Activated naive CD8-positive, alpha-beta T cell treated with anti-CD3 and anti-CD28 coated beads, Interleukin-2, amount 10 ng/mL, durations not matched to agents 7 days and 5 days (primary cell): ENCODE data around the gene ZNF511. TPM values are rescaled to one million over a fixed set of nuclear protein-coding genes. Genes with fewer than 3 reads are reported as not detected.

Experiments used
- ATAC-seq: fragments of 150-1000 bp; cut with Tn5 transposase; one replicate; pipeline ENCODE4 v1.10.0; 2021; ENCODE audit warnings: low read depth, moderate library complexity
- POLR2A ChIA-PET: fragments of 350-600 bp; sonication (Branson Sonifier 250); formaldehyde crosslinking; loops from one replicate; lab custom pipeline; 2021; ENCODE audit warnings: antibody characterized with exemption; lab: Charles Lee
- DNase-seq: peaks from one replicate; pipeline ENCODE4 v3.0.0; 2021
- H3K27ac Mint-ChIP-seq: one replicate; pipeline ENCODE4 v1.8.0; 2022; ENCODE audit warnings: mild to moderate bottlenecking, mixed read lengths
- H3K27me3 Mint-ChIP-seq: one replicate; pipeline ENCODE4 v1.8.0; 2022; ENCODE audit warnings: mild to moderate bottlenecking, moderate library complexity, mixed read lengths
- H3K36me3 Mint-ChIP-seq: one replicate; pipeline ENCODE4 v1.8.0; 2021; ENCODE audit warnings: mild to moderate bottlenecking, mixed read lengths
- H3K4me1 Mint-ChIP-seq: one replicate; pipeline ENCODE4 v1.8.0; 2021; ENCODE audit warnings: mixed read lengths
- H3K4me3 Mint-ChIP-seq: one replicate; pipeline ENCODE4 v1.8.0; 2022; ENCODE audit warnings: mild to moderate bottlenecking, moderate library complexity, mixed read lengths
- H3K9me3 Mint-ChIP-seq: one replicate; pipeline ENCODE4 v1.8.0; 2021; ENCODE audit warnings: mixed read lengths
- total RNA-seq, 2 experiments: library from RNA; stranded (reverse); gene quantifications; one replicate each; pipeline ENCODE4 v1.2.3, GENCODE V29; 2021

The ZNF511 gene
- total RNA-seq, 2 experiments from 2014 or later = 44.5 to 47.4 TPM

- H3K36me3 Mint-ChIP-seq = peaks cover 6% of the 10 kb centered on the region
- DNase-seq = no peak
- POLR2A ChIA-PET = no interaction called here
- no peak overlapping the region for H3K4me3 Mint-ChIP-seq
- ATAC-seq = no peak
- peaks cover 17% of the 10 kb centered on the region for H3K4me1 Mint-ChIP-seq
- no peaks in the 10 kb centered on the region for H3K9me3 Mint-ChIP-seq
- no peaks in the 10 kb centered on the region for H3K27me3 Mint-ChIP-seq
- H3K27ac Mint-ChIP-seq = no peak overlapping the region
Observed at GRCh38 chr10:133268532-133268931, 40.2 kb upstream of the ZNF511 start.

- Mint-ChIP-seq H3K27me3 (no peaks in the 10 kb centered on the region), H3K9me3 (no peaks in the 10 kb centered on the region), H3K4me1 (peaks cover 10% of the 10 kb centered on the region), H3K36me3 (peaks cover 4% of the 10 kb centered on the region), H3K4me3 (no peak overlapping the region), H3K27ac (no peak overlapping the region)
- POLR2A ChIA-PET = no interaction called here
- DNase-seq = no peak
- ATAC-seq = no peak
Observed at GRCh38 chr10:133269367-133269766, 39.3 kb upstream of the ZNF511 start.

GRCh38 chr10:133270204-133270603 lies 38.5 kb upstream of the ZNF511 start:
- H3K9me3 Mint-ChIP-seq = no peaks in the 10 kb centered on the region
- POLR2A ChIA-PET = interaction anchor here (0.8 kb wide), 1 partner anchor 11 kb away, joined by 3 read pairs; no protein-coding TSS in a partner anchor
- no peak for ATAC-seq
- no peak for DNase-seq
- H3K27ac Mint-ChIP-seq = no peak overlapping the region
- peaks cover 2% of the 10 kb centered on the region for H3K36me3 Mint-ChIP-seq
- H3K4me1 Mint-ChIP-seq = peaks cover 6% of the 10 kb centered on the region
- no peak overlapping the region for H3K4me3 Mint-ChIP-seq
- no peaks in the 10 kb centered on the region for H3K27me3 Mint-ChIP-seq

GRCh38 chr10:133270773-133271297 lies 37.9 kb upstream of the ZNF511 start:
- no peak overlapping the region for H3K4me3 Mint-ChIP-seq
- H3K4me1 Mint-ChIP-seq = peaks cover 6% of the 10 kb centered on the region
- H3K9me3 Mint-ChIP-seq = no peaks in the 10 kb centered on the region
- no peaks in the 10 kb centered on the region for H3K27me3 Mint-ChIP-seq
- peaks cover 2% of the 10 kb centered on the region for H3K36me3 Mint-ChIP-seq
- no peak for DNase-seq
- POLR2A ChIA-PET = interaction anchor here (0.8 kb wide), 1 partner anchor 12 kb away, joined by 3 read pairs; no protein-coding TSS in a partner anchor
- no peak overlapping the region for H3K27ac Mint-ChIP-seq
- ATAC-seq = no peak

GRCh38 chr10:133271521-133272300 lies 37.0 kb upstream of the ZNF511 start:
- peaks cover 2% of the 10 kb centered on the region for H3K36me3 Mint-ChIP-seq
- no peak for DNase-seq
- no peaks in the 10 kb centered on the region for H3K27me3 Mint-ChIP-seq
- no peak overlapping the region for H3K4me3 Mint-ChIP-seq
- POLR2A ChIA-PET = no interaction called here
- no peak for ATAC-seq
- H3K4me1 Mint-ChIP-seq = peaks cover 8% of the 10 kb centered on the region
- no peaks in the 10 kb centered on the region for H3K9me3 Mint-ChIP-seq
- H3K27ac Mint-ChIP-seq = no peak overlapping the region

- H3K27ac Mint-ChIP-seq = no peak overlapping the region
- ATAC-seq (no peak), DNase-seq (no peak)
- POLR2A ChIA-PET = no interaction called here
- H3K36me3 Mint-ChIP-seq = peaks cover 2% of the 10 kb centered on the region
- no peaks in the 10 kb centered on the region for H3K9me3 Mint-ChIP-seq
- peaks cover 8% of the 10 kb centered on the region for H3K4me1 Mint-ChIP-seq
- no peaks in the 10 kb centered on the region for H3K27me3 Mint-ChIP-seq
- H3K4me3 Mint-ChIP-seq = no peak overlapping the region
Observed at GRCh38 chr10:133272301-133272963, 36.3 kb upstream of the ZNF511 start.

GRCh38 chr10:133272964-133273420 lies 35.7 kb upstream of the ZNF511 start:
- DNase-seq (no peak), ATAC-seq (no peak)
- H3K4me3 Mint-ChIP-seq = no peak overlapping the region
- peaks cover 12% of the 10 kb centered on the region for H3K4me1 Mint-ChIP-seq
- no peak overlapping the region for H3K27ac Mint-ChIP-seq
- POLR2A ChIA-PET = no interaction called here
- H3K36me3 Mint-ChIP-seq = peaks cover 2% of the 10 kb centered on the region
- no peaks in the 10 kb centered on the region for H3K27me3 Mint-ChIP-seq
- H3K9me3 Mint-ChIP-seq = no peaks in the 10 kb centered on the region

- Mint-ChIP-seq H3K27me3 (no peaks in the 10 kb centered on the region), H3K4me3 (peak overlapping the region; percentile 30), H3K4me1 (peaks cover 18% of the 10 kb centered on the region), H3K36me3 (peaks cover 3% of the 10 kb centered on the region), H3K9me3 (no peaks in the 10 kb centered on the region), H3K27ac (no peak overlapping the region)
- no peak for DNase-seq
- no peak for ATAC-seq
- POLR2A ChIA-PET = interaction anchor here (3.8 kb wide), 1 partner anchor 15 kb away, joined by 26 read pairs; no protein-coding TSS in a partner anchor
Observed at GRCh38 chr10:133273534-133274143, 35.1 kb upstream of the ZNF511 start.

- peaks cover 3% of the 10 kb centered on the region for H3K36me3 Mint-ChIP-seq
- peak overlapping the region; percentile 87 for H3K4me3 Mint-ChIP-seq
- ATAC-seq = peak; percentile 59
- H3K9me3 Mint-ChIP-seq = no peaks in the 10 kb centered on the region
- POLR2A ChIA-PET = interaction anchor here (1.3 to 3.8 kb wide), 6 partner anchors 12 to 313 kb away, joined by 4 to 35 read pairs (median 8); no protein-coding TSS in a partner anchor
- peaks cover 23% of the 10 kb centered on the region for H3K4me1 Mint-ChIP-seq
- peak; percentile 71 for DNase-seq
- peak overlapping the region; percentile 82 for H3K27ac Mint-ChIP-seq
- H3K27me3 Mint-ChIP-seq = no peaks in the 10 kb centered on the region
Observed at GRCh38 chr10:133274751-133275683, 33.7 kb upstream of the ZNF511 start.

- ATAC-seq (peak; percentile 37), DNase-seq (peak; percentile 68)
- POLR2A ChIA-PET = interaction anchor here (0.7 to 3.8 kb wide), 8 partner anchors 9 to 314 kb away, joined by 3 to 35 read pairs (median 5); no protein-coding TSS in a partner anchor
- Mint-ChIP-seq H3K27me3 (no peaks in the 10 kb centered on the region), H3K4me1 (peaks cover 23% of the 10 kb centered on the region), H3K4me3 (peak overlapping the region; percentile 87), H3K27ac (peak overlapping the region; percentile 82), H3K36me3 (peaks cover 3% of the 10 kb centered on the region), H3K9me3 (no peaks in the 10 kb centered on the region)
Observed at GRCh38 chr10:133275684-133276092, 33.0 kb upstream of the ZNF511 start.

GRCh38 chr10:133276100-133276434 lies 32.6 kb upstream of the ZNF511 start:
- Mint-ChIP-seq H3K27ac (peak overlapping the region; percentile 82), H3K27me3 (no peaks in the 10 kb centered on the region), H3K4me1 (peaks cover 23% of the 10 kb centered on the region), H3K36me3 (peaks cover 3% of the 10 kb centered on the region), H3K9me3 (no peaks in the 10 kb centered on the region), H3K4me3 (peak overlapping the region; percentile 87)
- POLR2A ChIA-PET = interaction anchor here (0.7 to 3.8 kb wide), 8 partner anchors 9 to 314 kb away, joined by 3 to 35 read pairs (median 4); no protein-coding TSS in a partner anchor
- no peak for ATAC-seq
- DNase-seq = no peak
